Upper lobe of left lung (tissue), 6 donors: ENCODE measurements around the gene SEPTIN10. TPM values are rescaled to one million over a fixed set of nuclear protein-coding genes. Genes with fewer than 3 reads are reported as not detected.
A peak's percentile ranks its signal among the peaks of the same experiment; 100 is the strongest.

ENCODE experiments used
- ATAC-seq, 2 donors: fragments of 200-7000 bp; cut with Tn5 transposase; one replicate each; pipeline ENCODE4 v1.9.1; 2022; ENCODE audit warnings: mild to moderate bottlenecking in 2 of 2, moderate library complexity in 2 of 2; ENCODE audit not compliant: low FRiP score in 2 of 2
- DNase-seq, 2 donors: peaks; one replicate each; pipeline ENCODE4 v3.0.0-alpha.2; 2019 to 2020
- H3K27ac ChIP-seq, 4 donors: fragments of 200-600 bp; sonication (generic); one replicate each; pipeline ENCODE4 v1.5.1; 2016 to 2019
- H3K27me3 ChIP-seq, 4 donors: fragments of 200-600 bp; sonication (generic); one replicate each; pipeline ENCODE4 v1.5.1; 2017 to 2019
- H3K36me3 ChIP-seq, 4 donors: fragments of 200-600 bp; sonication (generic); one replicate each; pipeline ENCODE4 v1.5.1; 2016 to 2019
- H3K4me1 ChIP-seq, 4 donors: fragments of 200-600 bp; sonication (generic); one replicate each; pipeline ENCODE4 v1.5.1; 2018 to 2019
- H3K4me3 ChIP-seq, 4 donors: fragments of 200-600 bp; sonication (generic); one replicate each; pipeline ENCODE4 v1.5.1; 2017 to 2019; ENCODE audit warnings: mild to moderate bottlenecking in 2 of 4, moderate library complexity in 1 of 4
- H3K9me3 ChIP-seq, 4 donors: fragments of 200-600 bp; sonication (generic); one replicate each; pipeline ENCODE4 v1.5.1; 2018 to 2019
- CTCF ChIP-seq, 6 experiments: fragments of 450-650 bp in 4 of 6; fragments of 200-600 bp in 2 of 6; sonication (generic) in 2 of 6; IDR thresholded peaks; one replicate each; pipeline ENCODE4 v1.5.1; 2016 to 2019; ENCODE audit warnings: antibody characterized with exemption in 6 of 6
- EP300 ChIP-seq, 4 donors: sonication (generic); formaldehyde crosslinking; IDR thresholded peaks; one replicate each; pipeline ENCODE4 v1.5.1; 2017; ENCODE audit warnings: antibody characterized with exemption in 4 of 4, control low read depth in 2 of 4
- POLR2A ChIP-seq, 4 donors: fragments of 450-650 bp; IDR thresholded peaks; one replicate each; pipeline ENCODE4 v1.5.1; 2016 to 2017; ENCODE audit warnings: antibody characterized with exemption in 4 of 4, mild to moderate bottlenecking in 2 of 4
- POLR2AphosphoS5 ChIP-seq, 2 donors: sonication (generic); formaldehyde crosslinking; IDR thresholded peaks; one replicate each; pipeline ENCODE4 v1.5.1; 2017; ENCODE audit warnings: antibody characterized with exemption in 2 of 2
- WGBS, 2 donors: methylation state at CpG; one replicate each; pipeline ENCODE4 v1.1.5; 2017 to 2018; 5-methylcytosine and 5-hydroxymethylcytosine counted together
- total RNA-seq, 6 donors: library from RNA; depleted of rRNA in 4 of 6; stranded (reverse); fragments of >200 nt in 4 of 6; gene quantifications; one replicate each; pipeline versions ENCODE4 v1.1.0 to v1.2.1, GENCODE V29; 2016 to 2021
- donor health status: DM: no; HTN: no; CAD: no; lungs with moderate emphysema.
- donor health status: DM: no; HTN: yes; CAD: no; lungs with severe emphysema.

SEPTIN10 gene
- total RNA-seq, 6 donors from 2014 or later = 60.8 to 135 (median 88.5) TPM

GRCh38 chr2:109594246-109594885 lies 19.4 kb downstream of the SEPTIN10 start:
- Histone ChIP-seq H3K27ac (no peak overlapping the region), H3K9me3 (no peaks in the 10 kb centered on the region), H3K27me3 (no peaks in the 10 kb centered on the region), H3K4me3 (no peak overlapping the region), H3K36me3 (peaks cover 0 to 4% (median 0%) of the 10 kb centered on the region in 4 donors), H3K4me1 (peaks cover 0 to 3% (median 0%) of the 10 kb centered on the region in 4 donors)
- 89 to 98% methylated on average over 16 of the region's 16 CpGs for WGBS, 2 donors
- DNase-seq (peak in 1 of 2 donors; percentile 50), ATAC-seq (no peak)
- TF ChIP-seq CTCF (IDR thresholded peaks at IDR 0.05) (no peak), POLR2AphosphoS5 (IDR thresholded peaks at IDR 0.05) (no peak), POLR2A (IDR thresholded peaks at IDR 0.05) (no peak), EP300 (IDR thresholded peaks at IDR 0.05) (no peak)

DNA sequence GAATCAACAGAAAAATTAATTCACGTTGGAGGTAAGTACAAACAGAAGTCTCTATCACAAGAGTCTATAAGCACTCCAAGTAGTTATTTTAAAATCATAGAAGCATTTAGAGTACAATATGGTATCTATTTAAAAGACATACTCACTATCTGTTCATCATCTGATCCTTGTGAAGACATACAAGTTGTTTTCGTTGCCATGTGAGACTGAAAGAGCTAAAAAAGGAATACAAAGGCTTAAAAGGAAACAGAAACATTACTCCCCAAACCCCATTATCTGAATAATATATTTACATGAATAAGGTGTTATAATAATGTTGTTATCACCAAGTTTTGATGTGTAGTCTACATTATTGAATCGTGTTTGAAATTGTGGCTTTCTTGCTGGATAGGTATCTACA lies 20.9 kb downstream of the SEPTIN10 start:
- Histone ChIP-seq H3K4me3 (no peak overlapping the region), H3K36me3 (peaks cover 0 to 4% (median 0%) of the 10 kb centered on the region in 4 donors), H3K9me3 (no peaks in the 10 kb centered on the region), H3K27me3 (no peaks in the 10 kb centered on the region), H3K27ac (no peak overlapping the region), H3K4me1 (peaks cover 0 to 3% (median 0%) of the 10 kb centered on the region in 4 donors)
- ATAC-seq = no peak
- WGBS, 2 donors = 86 to 90% methylated on average over 3 of the region's 3 CpGs
- TF ChIP-seq EP300 (IDR thresholded peaks at IDR 0.05) (no peak), POLR2AphosphoS5 (IDR thresholded peaks at IDR 0.05) (no peak), POLR2A (IDR thresholded peaks at IDR 0.05) (no peak), CTCF (IDR thresholded peaks at IDR 0.05) (no peak)
- no peak for DNase-seq

DNA sequence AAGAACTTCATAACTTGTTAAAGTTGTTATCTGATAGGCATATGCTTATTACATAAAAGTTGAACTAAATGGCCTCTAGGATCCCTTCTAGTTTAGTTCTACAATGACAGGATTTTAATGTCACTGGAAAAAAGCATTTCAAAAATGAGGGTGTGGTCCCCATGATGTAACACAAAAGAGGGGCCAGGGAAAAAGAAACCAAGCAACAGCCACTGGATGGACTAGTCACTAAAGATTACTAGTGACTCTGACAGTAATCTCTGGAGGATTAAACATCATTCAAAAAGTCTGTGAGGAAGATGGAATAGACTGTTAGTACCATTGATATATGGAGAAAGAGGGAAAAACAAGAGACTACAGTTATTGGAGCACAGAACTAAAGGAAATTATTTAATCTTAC lies 22.6 kb downstream of the SEPTIN10 start:
- Histone ChIP-seq H3K27ac (no peak overlapping the region), H3K4me3 (no peak overlapping the region), H3K9me3 (no peaks in the 10 kb centered on the region), H3K4me1 (peaks cover 0 to 3% (median 0%) of the 10 kb centered on the region in 4 donors), H3K27me3 (no peaks in the 10 kb centered on the region), H3K36me3 (peaks cover 0 to 4% (median 0%) of the 10 kb centered on the region in 4 donors)
- TF ChIP-seq POLR2AphosphoS5 (IDR thresholded peaks at IDR 0.05) (no peak), EP300 (IDR thresholded peaks at IDR 0.05) (no peak), CTCF (IDR thresholded peaks at IDR 0.05) (no peak), POLR2A (IDR thresholded peaks at IDR 0.05) (no peak)
- no peak for DNase-seq
- peak in 1 of 2 donors; percentile 34 for ATAC-seq

DNA sequence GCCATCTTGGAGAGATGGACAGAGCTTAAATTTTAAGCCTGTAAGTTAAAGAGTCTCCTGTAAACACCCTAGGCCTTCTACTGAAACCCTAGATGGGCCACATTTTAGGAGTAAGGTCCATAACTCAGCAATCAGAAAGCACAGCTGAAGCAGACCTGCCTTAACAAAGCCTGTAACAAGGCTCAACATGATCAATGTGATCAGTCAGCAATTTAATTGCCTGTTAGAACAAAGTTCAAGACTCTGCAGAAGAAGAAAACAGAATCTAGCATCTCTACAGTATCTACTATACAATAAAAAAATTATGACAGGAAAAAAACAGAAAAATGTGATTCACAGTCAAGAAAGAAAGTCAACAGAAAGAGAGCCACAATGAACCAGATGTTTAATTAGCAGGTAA lies 27.1 kb downstream of the SEPTIN10 start:
- H3K9me3 ChIP-seq = no peaks in the 10 kb centered on the region
- H3K4me1 ChIP-seq = peaks cover 0 to 3% (median 0%) of the 10 kb centered on the region in 4 donors
- no peaks in the 10 kb centered on the region for H3K27me3 ChIP-seq
- no peak overlapping the region for H3K27ac ChIP-seq
- TF ChIP-seq CTCF (IDR thresholded peaks at IDR 0.05) (no peak), POLR2A (IDR thresholded peaks at IDR 0.05) (no peak), EP300 (IDR thresholded peaks at IDR 0.05) (no peak), POLR2AphosphoS5 (IDR thresholded peaks at IDR 0.05) (no peak)
- peaks cover 0 to 20% (median 4%) of the 10 kb centered on the region in 4 donors for H3K36me3 ChIP-seq
- no peak overlapping the region for H3K4me3 ChIP-seq
- ATAC-seq = no peak
- no peak for DNase-seq
